Measurements from ENCODE around the gene GLCE.

The GLCE gene

GRCh38 chr15:69160141-69160993 lies at the start of gene GLCE:
Gene GLCE (plus strand): TSS chr15:69160635. CDS start chr15:69255807, 95,172 bp downstream.
- in situ Hi-C loops (cut with MboI; ENCODE audit: low sequenced_read_pairs) = no loop called here

GRCh38 chr15:69114331-69114928 lies 46.0 kb upstream of the GLCE start:
- in situ Hi-C loops (cut with MboI; ENCODE audit: low sequenced_read_pairs) = no loop called here

- in situ Hi-C loops (cut with MboI; ENCODE audit: low sequenced_read_pairs) = no loop called here
Measured at GRCh38 chr15:69115031-69115430, 45.4 kb upstream of the GLCE start.

DNA sequence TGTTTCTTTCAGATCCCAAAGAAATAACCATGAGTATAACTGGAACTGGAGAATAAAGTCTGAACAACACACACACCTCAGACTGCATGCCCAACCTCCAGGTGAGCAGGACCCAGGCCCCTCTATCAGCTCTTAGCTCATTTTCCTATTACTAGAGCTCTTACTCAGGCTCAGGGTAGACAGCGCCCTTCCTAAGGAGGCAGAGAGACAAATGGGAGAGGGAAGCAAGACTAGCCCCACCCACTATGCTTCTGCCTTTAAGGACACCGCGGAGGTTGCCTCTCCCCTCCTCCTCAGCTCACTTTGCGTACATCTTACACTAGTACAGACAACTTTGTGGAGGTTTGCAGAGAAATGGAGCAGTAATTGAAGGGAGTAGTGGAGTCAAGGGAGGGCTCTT lies 44.0 kb upstream of the GLCE start:
- in situ Hi-C loops (cut with MboI; ENCODE audit: low sequenced_read_pairs) = no loop called here

DNA sequence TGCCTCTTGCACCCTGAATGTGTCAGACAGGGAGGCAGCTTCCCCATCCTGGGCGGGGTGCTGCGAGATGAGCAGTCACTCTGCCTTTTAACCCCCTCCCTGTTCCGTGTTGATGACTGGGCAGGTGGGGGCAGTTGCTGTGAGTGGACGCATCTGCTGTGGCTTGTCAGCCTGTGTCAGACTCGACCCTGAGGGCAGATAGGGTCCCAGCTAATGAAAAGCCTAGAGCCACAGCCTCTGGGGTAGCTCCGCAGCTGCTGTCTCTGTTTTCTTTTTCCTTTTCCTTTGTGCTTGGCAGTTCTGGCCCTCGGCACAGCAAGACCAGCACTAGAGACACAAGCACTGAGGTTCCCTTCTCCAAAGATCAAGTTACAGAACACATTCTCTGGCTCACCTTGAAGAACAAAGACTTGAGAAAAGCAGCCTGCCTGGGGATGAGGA lies 43.0 kb upstream of the GLCE start:
- in situ Hi-C loops (cut with MboI; ENCODE audit: low sequenced_read_pairs) = no loop called here

DNA sequence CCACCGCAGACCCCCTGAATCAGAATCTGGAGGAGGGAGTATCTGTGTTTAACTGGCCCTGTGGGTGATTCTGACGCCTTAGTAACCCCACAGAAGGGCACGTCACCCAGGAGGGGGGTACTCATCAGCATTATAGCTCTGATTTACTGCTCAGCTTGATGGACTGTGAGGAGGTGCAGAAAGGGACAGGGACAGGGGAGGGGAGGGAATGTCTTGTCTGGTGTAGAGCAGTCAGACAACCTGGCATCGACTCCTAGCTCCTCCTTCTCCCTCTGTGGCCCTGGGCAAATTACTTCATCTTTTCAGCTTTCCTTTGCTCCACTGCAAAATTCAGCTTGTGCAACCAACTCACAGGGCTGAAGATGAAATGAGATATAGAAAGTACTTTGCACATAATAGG lies 42.3 kb upstream of the GLCE start:
- in situ Hi-C loops (cut with MboI; ENCODE audit: low sequenced_read_pairs) = no loop called here

- in situ Hi-C loops (cut with MboI; ENCODE audit: low sequenced_read_pairs) = no loop called here
Measured at GRCh38 chr15:69119001-69119400, 41.4 kb upstream of the GLCE start.

DNA sequence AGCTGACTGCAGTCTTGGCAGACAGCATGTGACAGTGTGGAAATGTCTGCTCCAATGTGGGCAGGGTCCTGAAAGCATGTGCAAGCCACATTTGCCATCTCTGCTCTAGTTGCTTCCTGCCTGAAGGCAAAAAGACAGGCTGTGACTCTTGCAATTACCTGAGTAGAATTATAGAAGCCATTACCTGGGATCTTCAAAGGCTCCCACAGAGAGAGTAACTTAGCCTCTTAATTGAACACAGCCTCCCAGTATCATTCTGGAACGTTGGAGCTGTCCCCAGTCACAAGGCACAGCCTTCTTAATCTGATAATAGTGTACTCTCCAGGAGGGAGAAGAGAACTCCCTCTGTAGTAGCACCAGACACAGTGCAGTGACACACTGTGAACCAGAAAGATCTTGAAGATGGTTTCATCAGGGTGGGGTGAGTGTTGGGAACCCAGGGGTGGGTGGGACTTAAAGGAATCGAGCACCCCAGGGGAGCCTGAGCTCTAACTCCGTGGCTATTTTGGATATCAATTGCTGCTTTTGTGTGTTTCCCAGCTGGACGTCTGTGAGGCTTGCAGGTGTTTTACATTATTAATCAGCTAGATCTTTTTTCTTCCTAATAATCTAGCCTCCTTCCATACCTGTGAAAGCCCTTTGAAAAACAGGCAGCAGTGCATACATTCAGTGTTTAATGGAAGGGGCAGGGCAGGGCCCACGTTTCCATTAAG lies 40.6 kb upstream of the GLCE start:
- in situ Hi-C loops (cut with MboI; ENCODE audit: low sequenced_read_pairs) = no loop called here

- in situ Hi-C loops (cut with MboI; ENCODE audit: low sequenced_read_pairs) = no loop called here
Measured at GRCh38 chr15:69120732-69121131, 39.7 kb upstream of the GLCE start.

GRCh38 chr15:69121198-69121828 lies 39.1 kb upstream of the GLCE start:
- in situ Hi-C loops (cut with MboI; ENCODE audit: low sequenced_read_pairs) = no loop called here

GRCh38 chr15:69125236-69125635 lies 35.2 kb upstream of the GLCE start:
- in situ Hi-C loops (cut with MboI; ENCODE audit: low sequenced_read_pairs) = no loop called here

- in situ Hi-C loops (cut with MboI; ENCODE audit: low sequenced_read_pairs) = no loop called here
Measured at GRCh38 chr15:69126054-69126469, 34.4 kb upstream of the GLCE start.

GRCh38 chr15:69127306-69127705 lies 33.1 kb upstream of the GLCE start:
- in situ Hi-C loops (cut with MboI; ENCODE audit: low sequenced_read_pairs) = no loop called here

DNA sequence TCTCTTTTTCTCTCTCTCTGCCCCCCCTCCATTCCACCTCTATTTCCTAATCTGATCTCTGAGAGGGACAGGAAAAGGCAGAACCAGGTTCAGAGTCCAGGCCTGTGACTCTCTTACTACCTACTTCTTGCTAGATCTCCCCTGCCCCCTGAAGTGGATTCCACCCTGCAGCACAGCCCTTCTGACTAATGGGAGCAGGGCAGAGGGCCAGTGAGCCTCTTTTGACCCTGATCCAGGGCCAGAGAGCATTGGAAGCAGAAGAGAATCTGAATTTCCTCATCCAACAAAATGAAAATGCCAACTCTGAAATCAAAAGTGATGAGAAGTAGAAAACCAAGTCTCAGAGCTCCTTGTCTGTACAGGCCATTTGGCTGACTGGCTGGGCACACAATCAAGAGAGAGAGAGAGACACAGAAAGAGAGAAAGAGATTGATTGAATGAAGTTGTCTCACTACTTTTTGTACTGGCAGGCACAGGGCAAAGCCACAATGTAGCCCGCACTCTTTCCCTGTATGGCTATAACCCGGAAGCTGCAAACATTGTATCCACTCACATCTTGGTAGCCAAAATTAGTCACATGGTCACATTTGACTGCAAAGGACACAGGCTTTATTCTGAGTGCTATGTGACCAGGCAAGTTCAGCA lies 31.6 kb upstream of the GLCE start:
- in situ Hi-C loops (cut with MboI; ENCODE audit: low sequenced_read_pairs) = no loop called here

- in situ Hi-C loops (cut with MboI; ENCODE audit: low sequenced_read_pairs) = no loop called here
Measured at GRCh38 chr15:69131362-69132220, 28.8 kb upstream of the GLCE start.

- in situ Hi-C loops (cut with MboI; ENCODE audit: low sequenced_read_pairs) = no loop called here
Measured at GRCh38 chr15:69132430-69132829, 28.0 kb upstream of the GLCE start.

- in situ Hi-C loops (cut with MboI; ENCODE audit: low sequenced_read_pairs) = no loop called here
Measured at GRCh38 chr15:69132977-69133861, 27.2 kb upstream of the GLCE start.

DNA sequence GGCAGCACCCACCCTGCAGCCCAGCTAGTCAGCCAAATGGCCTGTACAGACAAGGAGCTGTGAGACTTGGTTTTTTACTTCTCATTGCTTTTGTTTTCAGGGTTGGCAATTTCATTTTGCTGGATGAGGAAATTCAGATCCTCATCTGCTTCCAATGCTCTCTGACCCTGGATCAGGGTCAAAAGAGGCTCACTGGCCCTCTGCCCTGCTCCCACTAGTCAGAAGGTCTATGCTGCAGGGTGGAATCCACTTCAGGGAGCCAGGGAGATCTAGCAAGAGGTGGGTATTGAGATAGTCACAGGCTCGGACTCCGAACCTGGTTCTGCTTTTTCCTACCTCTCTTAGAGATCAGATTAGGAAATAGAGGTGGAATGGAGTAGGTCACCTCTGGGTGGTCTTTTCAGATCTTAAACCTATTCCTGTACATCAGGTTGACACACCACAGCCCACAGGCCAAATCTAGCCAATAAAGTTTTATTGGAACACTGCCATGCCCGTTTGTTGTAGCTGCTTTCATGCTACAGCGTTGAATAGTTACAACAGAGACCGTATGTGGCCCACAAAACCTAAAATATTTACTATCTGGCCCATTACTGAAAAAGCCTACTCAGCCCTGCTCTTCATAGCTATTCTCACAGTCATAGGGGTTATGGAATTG lies 26.4 kb upstream of the GLCE start:
- in situ Hi-C loops (cut with MboI; ENCODE audit: low sequenced_read_pairs) = no loop called here

Measured in HL-60/S4 treated with phorbol 12-myristate 13-acetate at 8.2 ng/mL for 4 days and 3 days (cell line).